ENCODE data around the gene TRIM36.

DNA sequence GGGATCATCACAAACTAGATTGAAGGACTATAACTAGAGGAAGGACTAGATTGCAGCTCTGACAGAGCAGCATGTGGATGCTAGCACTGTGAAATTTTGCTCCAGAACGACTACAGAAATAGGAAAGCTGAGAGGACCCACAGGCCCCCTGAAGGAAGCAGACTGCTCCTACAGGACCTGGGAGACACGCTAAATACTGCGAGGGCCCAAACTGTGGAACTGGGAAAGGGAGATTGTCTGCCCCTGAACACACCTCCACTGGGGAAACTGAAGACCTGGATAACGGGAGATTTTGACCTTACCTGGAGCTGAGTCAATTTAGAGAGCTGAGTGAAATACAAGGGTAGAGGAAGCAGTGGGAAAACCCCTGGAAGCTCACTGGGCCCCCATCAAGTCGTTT lies 19.2 kb downstream of the TRIM36 start:
- TF ChIP-seq POLR2A (IDR thresholded peaks at IDR 0.05) (no peak), EP300 (IDR thresholded peaks at IDR 0.05) (no peak), POLR2AphosphoS5 (IDR thresholded peaks at IDR 0.05) (no peak)
- TF ChIP-seq, protein P1, sequence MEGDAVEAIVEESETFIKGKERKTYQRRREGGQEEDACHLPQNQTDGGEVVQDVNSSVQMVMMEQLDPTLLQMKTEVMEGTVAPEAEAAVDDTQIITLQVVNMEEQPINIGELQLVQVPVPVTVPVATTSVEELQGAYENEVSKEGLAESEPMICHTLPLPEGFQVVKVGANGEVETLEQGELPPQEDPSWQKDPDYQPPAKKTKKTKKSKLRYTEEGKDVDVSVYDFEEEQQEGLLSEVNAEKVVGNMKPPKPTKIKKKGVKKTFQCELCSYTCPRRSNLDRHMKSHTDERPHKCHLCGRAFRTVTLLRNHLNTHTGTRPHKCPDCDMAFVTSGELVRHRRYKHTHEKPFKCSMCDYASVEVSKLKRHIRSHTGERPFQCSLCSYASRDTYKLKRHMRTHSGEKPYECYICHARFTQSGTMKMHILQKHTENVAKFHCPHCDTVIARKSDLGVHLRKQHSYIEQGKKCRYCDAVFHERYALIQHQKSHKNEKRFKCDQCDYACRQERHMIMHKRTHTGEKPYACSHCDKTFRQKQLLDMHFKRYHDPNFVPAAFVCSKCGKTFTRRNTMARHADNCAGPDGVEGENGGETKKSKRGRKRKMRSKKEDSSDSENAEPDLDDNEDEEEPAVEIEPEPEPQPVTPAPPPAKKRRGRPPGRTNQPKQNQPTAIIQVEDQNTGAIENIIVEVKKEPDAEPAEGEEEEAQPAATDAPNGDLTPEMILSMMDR (IDR thresholded peaks at IDR 0.05), result no peak
